Pancreas (tissue), 10 donors: ENCODE data around the gene DYRK1A. TPM values are rescaled to one million over a fixed set of nuclear protein-coding genes. Genes with fewer than 3 reads are reported as not detected.

Source experiments
- ATAC-seq, 4 donors: fragments of 200-7000 bp; cut with Tn5 transposase; one replicate each; pipeline versions ENCODE4 v1.8.0 to v1.9.1; 2020; ENCODE audit warnings: mild to moderate bottlenecking in 4 of 4, moderate library complexity in 4 of 4
- DNase-seq, 6 donors: peaks; one replicate each; pipeline ENCODE4 v3.0.0-alpha.2; 2020
- FAIRE-seq: peaks from 2 replicates; lab custom pipeline; 2012; peaks lifted over from hg19 to GRCh38; lab: Jason Lieb, UNC
- H3K27ac ChIP-seq, 4 donors: fragments of 200-600 bp; sonication (generic); 1 replicate in 3 of 4; 2 replicates in 1 of 4; pipeline versions ENCODE4 v1.5.0 to v1.8.0; 2020
- H3K27me3 ChIP-seq, 4 donors: fragments of 200-600 bp; one replicate each; pipeline ENCODE4 v1.8.0; 2021
- H3K36me3 ChIP-seq, 3 donors: fragments of 200-600 bp; sonication (generic) in 1 of 3; one replicate each; pipeline versions ENCODE4 v1.5.0 to v1.8.0; 2020 to 2021
- H3K4me1 ChIP-seq, 3 donors: fragments of 200-600 bp; one replicate each; pipeline ENCODE4 v1.8.0; 2021
- H3K4me3 ChIP-seq, 4 donors: fragments of 200-600 bp; sonication (generic) in 2 of 4; one replicate each; pipeline versions ENCODE4 v1.5.0 to v1.8.0; 2020 to 2021
- H3K9me3 ChIP-seq, 4 donors: fragments of 200-600 bp; one replicate each; pipeline ENCODE4 v1.8.0; 2021
- WGBS, 2 donors: extraction: QIAGEN DNeasy Blood & Tissue Kit; methylation state at CpG; one replicate each; pipeline ENCODE4 v1.1.7; 2013; 5-methylcytosine and 5-hydroxymethylcytosine counted together
- intact Hi-C, 3 donors: fragments of 100-400 bp; cut with DNase I; formaldehyde crosslinking; loops; one replicate each; pipeline versions ENCODE4 v1.11.1 to v1.14.2; 2022
- polyA plus RNA-seq, 2 donors: library from polyadenylated mRNA; stranded (reverse); fragments of 200-250 nt; gene quantifications; one replicate each; pipeline ENCODE4 v1.2.3, GENCODE V29; 2013
- total RNA-seq, 6 donors: library from RNA; stranded (reverse); fragmentation: NEBNext Ultra II Directional in 4 of 6; extraction: Animal tissue kit (Norgen Biotek cat#: 25700) in 4 of 6; gene quantifications; one replicate each; pipeline versions ENCODE4 v1.2.1 to v1.2.4, GENCODE V29; 2021 to 2023
- TF ChIP-seq, protein P1 (sequence below), 4 donors: fragments of 200-600 bp; sonication (generic) in 3 of 4; IDR thresholded peaks; one replicate each; pipeline versions ENCODE4 v1.5.0 to v1.8.0; 2021; ENCODE audit warnings: antibody characterized with exemption in 4 of 4
- donor health status: healthy with polysubstance abuse.
- donor health status: DM: no; HTN: no; CAD: no; lungs with moderate emphysema.
- donor health status: DM: no; HTN: no; CAD: no.
- donor health status: control.
- donor health status: control.
- donor health status: Bipolar disorder and iron deficiency.
- donor health status: DM: yes; HTN: yes; CAD: no.
- donor health status: DM: no; HTN: no; CAD: no.
- donor health status: DM: no; HTN: no; CAD: no.
- donor health status: DM: yes; HTN: yes; CAD: no.

The DYRK1A gene
- total and polyA plus RNA-seq, 8 donors, result 10.4 to 37.9 (median 22.3) TPM

DNA sequence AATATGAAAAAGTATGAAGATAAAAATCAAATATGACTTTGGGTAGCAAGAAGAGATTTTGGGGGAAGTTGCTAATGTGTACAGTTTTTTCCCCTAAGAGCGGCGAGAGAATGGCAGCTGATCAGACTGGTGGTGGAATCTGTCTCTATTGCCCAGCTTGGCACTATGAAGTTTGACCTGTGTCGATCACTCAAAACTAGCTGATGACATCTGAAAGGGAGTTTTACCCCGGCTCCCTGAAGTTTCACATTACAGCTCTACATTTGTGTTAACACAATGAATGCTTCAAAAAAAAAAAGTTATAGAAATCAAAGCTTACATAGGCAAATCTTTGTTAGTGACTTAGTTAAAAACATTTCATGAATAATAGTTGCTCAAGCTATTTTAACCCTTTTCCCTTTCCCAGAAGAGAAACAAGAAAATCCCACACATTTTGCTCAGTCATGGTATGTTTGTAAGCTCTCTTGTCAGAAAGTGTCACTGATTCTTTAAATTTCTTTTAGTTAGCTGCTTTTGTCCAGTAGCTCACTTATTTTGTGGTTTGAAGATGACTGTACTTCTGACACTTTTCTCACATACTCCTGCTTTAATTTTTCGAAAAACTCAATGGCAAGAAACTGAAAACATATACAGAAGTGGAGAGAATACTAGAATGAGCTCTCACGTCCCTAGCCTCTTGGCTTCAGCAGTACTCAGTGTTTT is 41.3 kb downstream of the DYRK1A start:
- FAIRE-seq, result no peak
- ATAC-seq, result peak in 1 of 4 donors; percentile 26
- Histone ChIP-seq H3K27ac (no peak overlapping the region), H3K4me1 (peaks cover 6 to 34% (median 18%) of the 10 kb centered on the region in 3 donors), H3K4me3 (no peak overlapping the region), H3K27me3 (no peaks in the 10 kb centered on the region), H3K9me3 (no peaks in the 10 kb centered on the region), H3K36me3 (no peaks in the 10 kb centered on the region)
- intact Hi-C loops, result no loop called here
- DNase-seq, result no peak
- TF ChIP-seq, protein P1, sequence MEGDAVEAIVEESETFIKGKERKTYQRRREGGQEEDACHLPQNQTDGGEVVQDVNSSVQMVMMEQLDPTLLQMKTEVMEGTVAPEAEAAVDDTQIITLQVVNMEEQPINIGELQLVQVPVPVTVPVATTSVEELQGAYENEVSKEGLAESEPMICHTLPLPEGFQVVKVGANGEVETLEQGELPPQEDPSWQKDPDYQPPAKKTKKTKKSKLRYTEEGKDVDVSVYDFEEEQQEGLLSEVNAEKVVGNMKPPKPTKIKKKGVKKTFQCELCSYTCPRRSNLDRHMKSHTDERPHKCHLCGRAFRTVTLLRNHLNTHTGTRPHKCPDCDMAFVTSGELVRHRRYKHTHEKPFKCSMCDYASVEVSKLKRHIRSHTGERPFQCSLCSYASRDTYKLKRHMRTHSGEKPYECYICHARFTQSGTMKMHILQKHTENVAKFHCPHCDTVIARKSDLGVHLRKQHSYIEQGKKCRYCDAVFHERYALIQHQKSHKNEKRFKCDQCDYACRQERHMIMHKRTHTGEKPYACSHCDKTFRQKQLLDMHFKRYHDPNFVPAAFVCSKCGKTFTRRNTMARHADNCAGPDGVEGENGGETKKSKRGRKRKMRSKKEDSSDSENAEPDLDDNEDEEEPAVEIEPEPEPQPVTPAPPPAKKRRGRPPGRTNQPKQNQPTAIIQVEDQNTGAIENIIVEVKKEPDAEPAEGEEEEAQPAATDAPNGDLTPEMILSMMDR (IDR thresholded peaks at IDR 0.05), result no peak
- 41 to 49% methylated on average over 6 of the region's 6 CpGs for WGBS, 2 donors

DNA sequence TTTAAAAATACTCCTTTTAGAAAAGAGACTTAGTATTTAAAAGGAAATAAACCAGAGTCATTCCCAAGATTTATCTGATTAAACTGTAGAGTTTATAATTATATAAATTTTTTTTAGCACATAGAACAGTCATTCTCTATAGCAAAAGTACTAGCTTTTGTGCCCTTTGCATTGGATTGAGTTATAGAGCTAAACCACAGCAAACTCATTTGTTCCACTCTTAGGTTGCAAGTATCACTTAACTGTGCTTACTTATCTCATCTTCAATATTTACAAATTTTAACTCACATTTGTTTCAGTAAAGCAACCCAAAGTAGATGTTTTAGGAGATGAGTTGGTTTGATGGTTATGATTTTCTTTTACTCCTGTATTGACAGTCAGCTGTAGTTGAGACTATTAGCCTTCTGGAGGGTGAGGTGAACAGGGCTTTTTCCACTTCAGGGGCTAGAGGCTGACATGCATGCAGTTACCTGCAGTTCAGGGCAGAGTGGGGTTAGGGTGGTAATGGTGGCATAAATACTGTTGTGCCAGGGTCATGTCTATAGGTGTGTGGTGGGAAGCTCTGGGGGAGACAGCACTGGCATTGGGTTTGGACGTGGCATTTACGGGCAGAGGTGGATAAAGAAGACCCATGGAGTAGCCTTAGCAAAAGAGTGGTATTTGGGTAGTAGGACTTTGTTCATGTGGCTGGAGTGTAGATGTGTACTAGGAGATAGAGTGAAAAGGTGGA is 42.1 kb downstream of the DYRK1A start:
- H3K36me3 ChIP-seq, result no peaks in the 10 kb centered on the region
- H3K9me3 ChIP-seq, result no peaks in the 10 kb centered on the region
- TF ChIP-seq, protein P1 (IDR thresholded peaks at IDR 0.05), result no peak
- ATAC-seq (peak in 1 of 4 donors; percentile 21), FAIRE-seq (no peak), DNase-seq (no peak)
- intact Hi-C loops, result no loop called here
- no peak overlapping the region for H3K4me3 ChIP-seq
- no peak overlapping the region for H3K27ac ChIP-seq
- peaks cover 10 to 41% (median 24%) of the 10 kb centered on the region in 3 donors for H3K4me1 ChIP-seq
- 94 to 100% methylated on average over 2 of the region's 2 CpGs for WGBS, 2 donors
- no peaks in the 10 kb centered on the region for H3K27me3 ChIP-seq

DNA sequence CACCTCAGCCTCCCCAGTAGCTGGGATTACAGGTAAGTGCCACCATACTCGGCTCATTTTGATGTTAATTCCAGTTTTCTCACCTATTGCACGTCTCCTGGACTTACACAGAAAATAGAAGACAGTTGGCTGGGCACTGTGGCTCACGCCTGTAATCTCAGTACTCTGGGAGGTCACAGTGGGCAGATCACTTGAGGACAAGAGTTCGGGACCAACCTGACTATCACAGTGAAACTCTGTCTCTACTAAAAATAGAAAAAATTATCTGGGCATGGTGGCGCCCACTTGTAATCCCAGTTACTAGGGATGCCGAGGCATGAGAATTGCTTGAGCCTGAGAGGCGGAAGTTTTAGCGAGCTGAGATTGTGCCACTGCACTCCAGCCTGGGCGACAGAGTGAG is 44.1 kb downstream of the DYRK1A start:
- FAIRE-seq (no peak), DNase-seq (no peak), ATAC-seq (no peak)
- intact Hi-C loops, result no loop called here
- Histone ChIP-seq H3K4me3 (no peak overlapping the region), H3K9me3 (no peaks in the 10 kb centered on the region), H3K36me3 (no peaks in the 10 kb centered on the region), H3K27me3 (no peaks in the 10 kb centered on the region), H3K27ac (no peak overlapping the region), H3K4me1 (peaks cover 10 to 45% (median 24%) of the 10 kb centered on the region in 3 donors)
- TF ChIP-seq, protein P1 (IDR thresholded peaks at IDR 0.05), result no peak
- WGBS, 2 donors, result 94 to 98% methylated on average over 9 of the region's 9 CpGs

DNA sequence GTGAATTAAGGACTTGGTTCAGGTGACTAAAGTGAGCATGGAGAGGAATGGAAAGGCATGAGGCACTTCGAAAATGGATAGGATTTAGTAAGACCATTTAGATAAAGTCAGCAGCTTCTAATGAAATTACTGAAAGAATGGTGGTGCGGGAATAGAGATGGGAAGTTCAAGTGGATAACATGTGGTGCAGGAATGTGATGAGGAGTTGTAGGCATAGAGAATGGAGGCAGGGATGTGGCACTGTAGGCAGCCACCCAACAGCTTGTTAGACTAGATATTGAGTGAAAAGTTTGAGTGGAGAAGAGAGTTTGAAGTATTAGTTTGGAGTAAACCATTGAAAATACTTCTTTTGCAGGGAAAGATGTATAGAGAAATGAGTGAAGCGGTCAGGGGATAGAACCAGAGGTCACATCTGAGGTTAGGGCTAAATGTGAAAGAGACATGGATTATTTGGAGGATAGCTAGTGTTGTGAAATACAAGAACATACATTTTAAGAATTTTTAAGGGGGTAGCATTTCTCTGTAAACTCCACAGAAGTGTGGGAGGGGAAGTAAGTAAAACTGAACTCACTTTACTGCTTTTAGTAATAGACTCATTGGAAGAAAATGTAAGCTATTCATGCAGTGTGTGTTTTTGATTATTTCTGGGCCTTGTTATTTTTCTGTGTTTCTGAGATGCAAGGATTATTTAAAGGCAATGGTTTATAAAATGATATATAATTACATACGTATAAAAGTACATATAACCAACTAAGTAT is 46.2 kb downstream of the DYRK1A start:
- Histone ChIP-seq H3K4me3 (no peak overlapping the region), H3K27ac (no peak overlapping the region), H3K36me3 (no peaks in the 10 kb centered on the region), H3K4me1 (peaks cover 10 to 44% (median 21%) of the 10 kb centered on the region in 3 donors), H3K9me3 (no peaks in the 10 kb centered on the region), H3K27me3 (no peaks in the 10 kb centered on the region)
- intact Hi-C loops, result no loop called here
- ATAC-seq (peak in 1 of 4 donors; percentile 31), DNase-seq (no peak), FAIRE-seq (no peak)
- TF ChIP-seq, protein P1 (IDR thresholded peaks at IDR 0.05), result no peak
- WGBS, 2 donors, result 77 to 80% methylated on average over 4 of the region's 4 CpGs
